Stomach (tissue), 9 donors: ENCODE results near the gene ALG3. TPM values are rescaled to one million over a fixed set of nuclear protein-coding genes. Genes with fewer than 3 reads are reported as not detected.
"Not testable (repeated sequence)": the region's sequence is repeated elsewhere in the genome, so short reads cannot be mapped to it uniquely, and the experiment has no call there.

ENCODE experiments used
- DNase-seq, 2 donors: peaks; one replicate each; pipeline versions ENCODE4 v3.0.0 to v3.0.0-alpha.2; 2013 to 2019
- H3K27ac ChIP-seq, 5 donors: fragments of 200-600 bp in 4 of 5; sonication (generic) in 4 of 5; one replicate each; pipeline ENCODE4 v1.5.1; 2013 to 2019; ENCODE audit warnings: mild to moderate bottlenecking in 1 of 5, moderate library complexity in 1 of 5
- H3K27me3 ChIP-seq, 3 donors: fragments of 200-600 bp; sonication (generic); one replicate each; pipeline ENCODE4 v1.5.1; 2017 to 2019; ENCODE audit warnings: mixed run types in 1 of 3
- H3K36me3 ChIP-seq, 4 donors: fragments of 200-600 bp; sonication (generic); 1 replicate in 3 of 4; 2 replicates in 1 of 4; pipeline ENCODE4 v1.5.1; 2016 to 2019
- H3K4me1 ChIP-seq, 4 donors: fragments of 200-600 bp; sonication (generic); one replicate each; pipeline ENCODE4 v1.5.1; 2016 to 2019
- H3K4me3 ChIP-seq, 4 donors: fragments of 200-600 bp; sonication (generic) in 3 of 4; one replicate each; pipeline ENCODE4 v1.5.1; 2016 to 2019; ENCODE audit warnings: mild to moderate bottlenecking in 1 of 4
- H3K9me3 ChIP-seq, 4 donors: fragments of 200-600 bp; sonication (generic); one replicate each; pipeline ENCODE4 v1.5.1; 2016 to 2019
- EP300 ChIP-seq: sonication (generic); formaldehyde crosslinking; IDR thresholded peaks from one replicate; pipeline ENCODE4 v1.6.1; 2017; ENCODE audit warnings: antibody characterized with exemption
- POLR2A ChIP-seq, 4 donors: fragments of 450-650 bp; IDR thresholded peaks; one replicate each; pipeline ENCODE4 v1.6.1; 2016; ENCODE audit warnings: antibody characterized with exemption in 4 of 4, control low read depth in 2 of 4, mild to moderate bottlenecking in 1 of 4, moderate library complexity in 1 of 4
- POLR2AphosphoS5 ChIP-seq, 3 donors: sonication (generic); formaldehyde crosslinking; IDR thresholded peaks; one replicate each; pipeline ENCODE4 v1.6.1; 2016; ENCODE audit warnings: antibody characterized with exemption in 3 of 3
- WGBS, 5 donors: extraction: QIAGEN DNeasy Blood & Tissue Kit in 3 of 5; methylation state at CpG; one replicate each; pipeline versions ENCODE4 v1.1.5 to v1.1.7; 2013 to 2018; 5-methylcytosine and 5-hydroxymethylcytosine counted together
- intact Hi-C: fragments of 100-400 bp; cut with DNase I; formaldehyde crosslinking; loops from one replicate; pipeline ENCODE4 v1.15.1; 2023; ENCODE audit warnings: low total_unique reads
- polyA plus RNA-seq, 3 donors: library from polyadenylated mRNA; stranded (reverse); fragments of 200-250 nt; gene quantifications; one replicate each; pipeline ENCODE4 v1.2.3, GENCODE V29; 2013
- total RNA-seq, 5 donors: library from RNA; depleted of rRNA; stranded (reverse); fragments of >200 nt; gene quantifications; one replicate each; pipeline versions ENCODE4 v1.1.0 to v1.2.3, GENCODE V29; 2014 to 2016
- TF ChIP-seq, protein P1 (sequence below), 7 experiments: fragments of 450-650 bp in 4 of 7; fragments of 200-600 bp in 3 of 7; sonication (generic) in 3 of 7; IDR thresholded peaks; one replicate each; pipeline ENCODE4 v1.5.1; 2016 to 2019; ENCODE audit warnings: antibody characterized with exemption in 7 of 7, control low read depth in 2 of 7, mild to moderate bottlenecking in 1 of 7
- donor health status: healthy with polysubstance abuse.
- donor health status: Bipolar disorder and iron deficiency.
- donor health status: healthy.

Gene ALG3
- total and polyA plus RNA-seq, 8 donors: 17.1 to 253 (median 22.1) TPM

DNA sequence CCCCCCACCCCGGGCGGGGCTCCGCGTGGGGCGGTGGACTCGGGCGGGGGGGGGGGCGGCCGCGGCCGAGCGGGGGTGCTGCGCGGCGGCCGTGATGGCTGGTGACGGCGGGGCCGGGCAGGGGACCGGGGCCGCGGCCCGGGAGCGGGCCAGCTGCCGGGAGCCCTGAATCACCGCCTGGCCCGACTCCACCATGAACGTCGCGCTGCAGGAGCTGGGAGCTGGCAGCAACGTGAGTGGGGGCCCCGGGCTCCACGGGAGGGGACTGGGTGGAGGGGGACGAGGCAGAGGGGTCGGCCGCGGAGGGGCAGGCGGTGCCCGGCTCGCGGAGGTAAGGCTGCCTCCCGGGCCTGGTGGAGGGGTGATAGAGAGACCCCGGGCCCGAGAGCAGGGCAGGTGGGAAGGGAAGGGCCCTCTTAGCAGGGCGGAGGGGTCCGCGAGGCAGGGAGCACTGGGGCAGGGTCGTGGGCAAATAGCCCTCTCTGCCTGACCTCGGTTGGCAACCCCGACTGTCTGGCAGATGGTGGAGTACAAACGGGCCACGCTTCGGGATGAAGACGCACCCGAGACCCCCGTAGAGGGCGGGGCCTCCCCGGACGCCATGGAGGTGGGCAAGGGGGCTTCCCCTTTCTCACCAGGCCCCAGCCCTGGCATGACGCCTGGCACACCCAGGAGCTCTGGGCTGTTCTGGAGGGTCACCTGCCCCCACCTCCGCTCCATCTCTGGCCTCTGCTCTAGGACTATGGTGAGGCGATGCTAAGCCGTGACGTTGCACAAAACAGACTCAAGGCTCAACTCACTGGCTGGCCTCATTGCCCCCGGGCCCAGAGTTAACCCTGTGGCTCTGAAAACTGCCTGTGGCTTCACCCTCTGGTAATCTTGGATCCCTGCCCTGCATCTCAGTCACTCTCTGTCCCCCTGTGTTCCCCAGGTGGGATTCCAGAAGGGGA is 27.5 kb upstream of the ALG3 start, which contains the start of gene ECE2:
Gene ECE2 (plus strand): TSS at position 62 of the 950 bp plus-strand sequence. CDS start 132 bp downstream, at position 194.
- peak within 1 kb of the TSS in 2 of 4 donors; percentile 11 to 12 for H3K4me3 ChIP-seq
- 13 to 22% (median 15%) methylated on average over 27 to 62 of the region's 65 CpGs for WGBS, 5 donors
- no peaks in the 10 kb centered on the region for H3K36me3 ChIP-seq
- TF ChIP-seq POLR2AphosphoS5 (IDR thresholded peaks at IDR 0.05) (no peak), POLR2A (IDR thresholded peaks at IDR 0.05) (no peak), EP300 (no peak)
- TF ChIP-seq, protein P1, sequence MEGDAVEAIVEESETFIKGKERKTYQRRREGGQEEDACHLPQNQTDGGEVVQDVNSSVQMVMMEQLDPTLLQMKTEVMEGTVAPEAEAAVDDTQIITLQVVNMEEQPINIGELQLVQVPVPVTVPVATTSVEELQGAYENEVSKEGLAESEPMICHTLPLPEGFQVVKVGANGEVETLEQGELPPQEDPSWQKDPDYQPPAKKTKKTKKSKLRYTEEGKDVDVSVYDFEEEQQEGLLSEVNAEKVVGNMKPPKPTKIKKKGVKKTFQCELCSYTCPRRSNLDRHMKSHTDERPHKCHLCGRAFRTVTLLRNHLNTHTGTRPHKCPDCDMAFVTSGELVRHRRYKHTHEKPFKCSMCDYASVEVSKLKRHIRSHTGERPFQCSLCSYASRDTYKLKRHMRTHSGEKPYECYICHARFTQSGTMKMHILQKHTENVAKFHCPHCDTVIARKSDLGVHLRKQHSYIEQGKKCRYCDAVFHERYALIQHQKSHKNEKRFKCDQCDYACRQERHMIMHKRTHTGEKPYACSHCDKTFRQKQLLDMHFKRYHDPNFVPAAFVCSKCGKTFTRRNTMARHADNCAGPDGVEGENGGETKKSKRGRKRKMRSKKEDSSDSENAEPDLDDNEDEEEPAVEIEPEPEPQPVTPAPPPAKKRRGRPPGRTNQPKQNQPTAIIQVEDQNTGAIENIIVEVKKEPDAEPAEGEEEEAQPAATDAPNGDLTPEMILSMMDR (IDR thresholded peaks at IDR 0.05): no peak
- H3K9me3 ChIP-seq: no peaks in the 10 kb centered on the region
- intact Hi-C loops: no loop called here
- peaks cover 5 to 48% (median 26%) of the 10 kb centered on the region in 3 donors for H3K27me3 ChIP-seq
- H3K4me1 ChIP-seq: peaks cover 5 to 10% (median 7%) of the 10 kb centered on the region in 4 donors
- DNase-seq: peak in 1 of 2 donors; percentile 37
- no peak within 1 kb of the TSS for H3K27ac ChIP-seq

DNA sequence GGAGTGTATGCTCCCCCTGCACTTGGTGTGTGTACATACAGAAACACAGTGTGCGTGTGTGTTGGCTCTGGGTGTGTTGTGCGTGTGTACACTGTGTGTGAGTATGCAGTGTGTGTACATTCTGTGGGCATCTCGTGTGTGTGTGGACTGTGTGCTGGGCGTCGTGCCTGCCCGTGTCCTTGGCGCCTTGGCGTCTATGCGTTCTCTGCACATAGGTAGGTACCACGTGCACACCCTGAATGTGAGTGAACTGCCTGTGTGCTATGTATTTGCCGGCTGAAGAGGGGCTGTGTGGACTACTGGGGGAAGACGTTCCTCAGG is 26.6 kb upstream of the ALG3 start:
- 59 to 71% (median 63%) methylated on average over 12 of the region's 12 CpGs for WGBS, 5 donors
- Histone ChIP-seq H3K36me3 (no peaks in the 10 kb centered on the region), H3K27ac (no peak overlapping the region), H3K9me3 (no peaks in the 10 kb centered on the region), H3K27me3 (peaks cover 5 to 56% (median 26%) of the 10 kb centered on the region in 3 donors), H3K4me1 (peaks cover 5 to 10% (median 7%) of the 10 kb centered on the region in 4 donors), H3K4me3 (no peak overlapping the region)
- TF ChIP-seq POLR2A (IDR thresholded peaks at IDR 0.05) (no peak), POLR2AphosphoS5 (IDR thresholded peaks at IDR 0.05) (no peak), EP300 (no peak)
- TF ChIP-seq, protein P1 (IDR thresholded peaks at IDR 0.05): no peak
- no peak for DNase-seq
- intact Hi-C loops: no loop called here

DNA sequence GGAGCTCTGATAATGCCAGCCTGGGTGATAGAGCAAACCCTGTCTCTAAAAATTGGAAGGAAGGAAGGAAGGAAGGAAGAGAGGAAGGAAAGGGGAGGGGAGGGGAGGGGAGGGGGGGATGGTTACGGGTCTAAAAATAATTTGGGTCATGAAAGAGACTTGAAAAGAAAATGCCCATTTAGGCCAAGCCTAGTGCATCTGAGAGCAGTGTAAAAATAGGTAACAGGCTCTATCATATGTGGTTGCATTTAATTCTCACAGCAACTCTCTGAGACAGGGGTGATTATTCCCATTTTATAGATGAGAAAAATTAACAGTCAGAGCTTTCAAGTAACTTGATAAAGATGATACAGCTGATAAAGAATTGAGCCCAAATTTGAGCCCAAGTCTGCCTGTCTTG is 23.5 kb upstream of the ALG3 start:
- Histone ChIP-seq H3K27me3 (peaks cover 5 to 78% (median 25%) of the 10 kb centered on the region in 3 donors), H3K4me1 (peaks cover 5 to 10% (median 7%) of the 10 kb centered on the region in 4 donors), H3K9me3 (no peaks in the 10 kb centered on the region), H3K4me3 (no peak overlapping the region), H3K36me3 (no peaks in the 10 kb centered on the region), H3K27ac (no peak overlapping the region)
- TF ChIP-seq EP300 (no peak), POLR2A (IDR thresholded peaks at IDR 0.05) (no peak), POLR2AphosphoS5 (IDR thresholded peaks at IDR 0.05) (no peak)
- TF ChIP-seq, protein P1 (IDR thresholded peaks at IDR 0.05): no peak
- no peak for DNase-seq
- intact Hi-C loops: no loop called here
- 30 to 62% (median 50%) methylated on average over 1 of the region's 1 CpG for WGBS, 5 donors

DNA sequence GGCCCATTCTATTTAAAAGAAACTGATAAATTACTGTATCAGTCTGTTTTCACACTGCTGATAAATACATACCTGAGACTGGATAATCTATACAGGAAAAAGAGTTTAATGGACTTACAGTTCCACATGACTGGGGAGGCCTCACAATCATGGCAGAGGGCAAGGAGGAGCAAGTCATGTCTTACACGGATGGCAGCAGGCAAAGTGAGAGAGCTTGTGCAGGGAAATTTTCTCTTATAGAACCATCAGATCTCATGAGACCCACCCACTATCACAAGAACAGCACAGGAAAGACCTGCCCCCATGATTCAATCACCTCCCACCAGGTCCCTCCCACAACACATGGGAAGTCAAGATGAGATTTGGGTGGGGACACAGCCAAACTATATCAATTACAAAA is 18.5 kb upstream of the ALG3 start:
- peaks cover under 1 to 84% (median 21%) of the 10 kb centered on the region in 3 donors for H3K27me3 ChIP-seq
- intact Hi-C loops: not testable (repeated sequence)

More for the DNA sequence above, 18.5 kb upstream of the ALG3 start:
- not testable (repeated sequence) for DNase-seq, H3K4me1 ChIP-seq, H3K9me3 ChIP-seq, H3K4me3 ChIP-seq, H3K36me3 ChIP-seq, H3K27ac ChIP-seq
- 75 to 93% (median 89%) methylated on average over 1 of the region's 1 CpG for WGBS, 5 donors
